HCT116 (cell line): ENCODE measurements around the gene TLK2. TPM values are rescaled to one million over a fixed set of nuclear protein-coding genes. Genes with fewer than 3 reads are reported as not detected.
"Not testable (repeated sequence)": the region's sequence is repeated elsewhere in the genome, so short reads cannot be mapped to it uniquely, and the experiment has no call there.

Experiments
- ATAC-seq: fragments of 200-7000 bp; cut with Tn5 transposase; 2 replicates; pipeline ENCODE4 v1.9.1; 2020; ENCODE audit warnings: mild to moderate bottlenecking, moderate library complexity
- BruUV-seq: library from RNA; stranded (reverse); fragments of 400-500 nt; replicated peaks from 2 replicates; lab custom pipeline; 2021; lab: Mats Ljungman, UMichigan
- CTCF ChIA-PET: fragments of 300-600 bp; sonication (Branson Sonifier 250); formaldehyde crosslinking; loops from one replicate; lab custom pipeline; 2021; ENCODE audit warnings: antibody characterized with exemption; lab: Charles Lee
- POLR2A ChIA-PET: fragments of 300-600, 350-600 bp; sonication (Branson Sonifier 250); formaldehyde crosslinking; loops from one replicate; lab custom pipeline; 2021; ENCODE audit warnings: antibody characterized with exemption; lab: Charles Lee
- RAD21 ChIA-PET, 2 experiments: fragments of 300-600 bp; sonication (Branson Sonifier 250); formaldehyde crosslinking; loops; one replicate each; lab custom pipeline; 2023; ENCODE audit warnings: low total read pairs in 2 of 2; ENCODE audit not compliant: uncharacterized antibody in 2 of 2, unreplicated experiment in 2 of 2, low non-redundant PET in 1 of 2; lab: Charles Lee
- DNase-seq: peaks from one replicate; pipeline ENCODE4 v3.0.0-alpha.2; 2010; ENCODE audit warnings: low read depth, low spot score
- H2AFZ ChIP-seq: fragments of 200-600 bp; shearing (Covaris generic), sonication (generic); 2 replicates; pipeline ENCODE4 v1.6.1; 2017; ENCODE audit warnings: low read depth, mixed run types, mixed read lengths, antibody characterized with exemption, low read length; ENCODE audit not compliant: poor library complexity, severe bottlenecking
- H3K27ac ChIP-seq: 2 replicates; pipeline ENCODE4 v1.5.1; 2012; ENCODE audit warnings: low read depth, low read length
- H3K27me3 ChIP-seq: fragments of 200-600 bp; sonication (generic); 2 replicates; pipeline ENCODE4 v1.6.1; 2016; ENCODE audit warnings: mixed run types, low read length, mixed read lengths; ENCODE audit not compliant: insufficient read depth
- H3K36me3 ChIP-seq, 2 experiments: fragments of 200-500 bp in 1 of 2; fragments of 200-600 bp in 1 of 2; sonication (Bioruptor generic) in 1 of 2; sonication (generic) in 1 of 2; 2 replicates each; pipeline versions ENCODE4 v1.5.1 to v1.6.1; 2014 to 2016; ENCODE audit warnings: low read length in 2 of 2, inconsistent platforms in 1 of 2, mixed read lengths in 1 of 2, mixed run types in 1 of 2; ENCODE audit not compliant: insufficient read depth in 2 of 2, control insufficient read depth in 1 of 2
- H3K4me1 ChIP-seq, 2 experiments: fragments of 200-600 bp in 1 of 2; sonication (generic) in 1 of 2; 2 replicates each; pipeline versions ENCODE4 v1.5.1 to v1.6.1; 2012 to 2017; ENCODE audit warnings: low read length in 2 of 2, inconsistent platforms in 1 of 2, mild to moderate bottlenecking in 1 of 2, mixed read lengths in 1 of 2, mixed run types in 1 of 2, moderate library complexity in 1 of 2; ENCODE audit not compliant: insufficient read depth in 2 of 2, control insufficient read depth in 1 of 2
- H3K4me2 ChIP-seq: fragments of 200-600 bp; sonication (generic); 2 replicates; pipeline ENCODE4 v1.6.1; 2017; ENCODE audit warnings: mixed run types, low read length, mixed read lengths
- H3K4me3 ChIP-seq, 2 experiments: fragments of 200-600 bp in 1 of 2; sonication (generic) in 1 of 2; replicated peaks in 1 of 2; 2 replicates each; pipeline ENCODE4 v1.5.1; 2011 to 2016; ENCODE audit warnings: low read length in 2 of 2, control low read depth in 1 of 2, low read depth in 1 of 2, mild to moderate bottlenecking in 1 of 2, mixed read lengths in 1 of 2, mixed run types in 1 of 2
- H3K79me2 ChIP-seq: fragments of 200-600 bp; sonication (generic); 2 replicates; pipeline ENCODE4 v1.6.1; 2017; ENCODE audit warnings: mild to moderate bottlenecking, mixed run types, low read length, moderate library complexity, mixed read lengths; ENCODE audit not compliant: insufficient read depth
- H3K9ac ChIP-seq: fragments of 200-600 bp; sonication (generic); 2 replicates; pipeline ENCODE4 v1.6.1; 2016; ENCODE audit warnings: low read length, mixed read lengths
- H3K9me2 ChIP-seq: fragments of 200-600 bp; sonication (generic), shearing (Covaris generic); 2 replicates; pipeline ENCODE4 v1.6.1; 2017; ENCODE audit warnings: mixed run types, mild to moderate bottlenecking, moderate library complexity; ENCODE audit not compliant: insufficient read depth
- H3K9me3 ChIP-seq, 2 experiments: fragments of 200-500 bp in 1 of 2; fragments of 200-600 bp in 1 of 2; sonication (Bioruptor generic) in 1 of 2; sonication (generic) in 1 of 2; 2 replicates each; pipeline ENCODE4 v1.6.1; 2014 to 2017; ENCODE audit warnings: low read length in 2 of 2, mixed read lengths in 2 of 2, inconsistent platforms in 1 of 2, low read depth in 1 of 2, mild to moderate bottlenecking in 1 of 2, mixed run types in 1 of 2, moderate library complexity in 1 of 2; ENCODE audit not compliant: control insufficient read depth in 1 of 2, insufficient read depth in 1 of 2
- H4K20me1 ChIP-seq: fragments of 200-600 bp; sonication (generic), shearing (Covaris generic); 2 replicates; pipeline ENCODE4 v1.6.1; 2017; ENCODE audit warnings: mixed run types, mild to moderate bottlenecking, moderate library complexity; ENCODE audit not compliant: insufficient read depth
- JUND ChIP-seq: IDR thresholded peaks from 2 replicates; pipeline ENCODE4 v1.6.1; 2012
- SP1 ChIP-seq: IDR thresholded peaks from 2 replicates; pipeline ENCODE4 v1.6.1; 2012; ENCODE audit warnings: low read depth
- intact Hi-C: fragments of 100-400 bp; cut with micrococcal nuclease; formaldehyde crosslinking; loops from 2 replicates; pipeline ENCODE4 v1.10.0; 2022
- total RNA-seq: library from RNA; stranded (reverse); gene quantifications from one replicate; pipeline ENCODE4 v1.2.1, GENCODE V29; 2021; ENCODE audit not compliant: unreplicated experiment
- TF ChIP-seq, protein P1 (sequence below): IDR thresholded peaks from 2 replicates; pipeline ENCODE4 v1.6.1; 2011; ENCODE audit warnings: mild to moderate bottlenecking, low read length, moderate library complexity; ENCODE audit not compliant: insufficient replicate concordance; ENCODE audit errors: extremely low read depth

The TLK2 gene
- total RNA-seq, 1 experiment from 2014 or later: 56.6 TPM

- TF ChIP-seq, protein P1, sequence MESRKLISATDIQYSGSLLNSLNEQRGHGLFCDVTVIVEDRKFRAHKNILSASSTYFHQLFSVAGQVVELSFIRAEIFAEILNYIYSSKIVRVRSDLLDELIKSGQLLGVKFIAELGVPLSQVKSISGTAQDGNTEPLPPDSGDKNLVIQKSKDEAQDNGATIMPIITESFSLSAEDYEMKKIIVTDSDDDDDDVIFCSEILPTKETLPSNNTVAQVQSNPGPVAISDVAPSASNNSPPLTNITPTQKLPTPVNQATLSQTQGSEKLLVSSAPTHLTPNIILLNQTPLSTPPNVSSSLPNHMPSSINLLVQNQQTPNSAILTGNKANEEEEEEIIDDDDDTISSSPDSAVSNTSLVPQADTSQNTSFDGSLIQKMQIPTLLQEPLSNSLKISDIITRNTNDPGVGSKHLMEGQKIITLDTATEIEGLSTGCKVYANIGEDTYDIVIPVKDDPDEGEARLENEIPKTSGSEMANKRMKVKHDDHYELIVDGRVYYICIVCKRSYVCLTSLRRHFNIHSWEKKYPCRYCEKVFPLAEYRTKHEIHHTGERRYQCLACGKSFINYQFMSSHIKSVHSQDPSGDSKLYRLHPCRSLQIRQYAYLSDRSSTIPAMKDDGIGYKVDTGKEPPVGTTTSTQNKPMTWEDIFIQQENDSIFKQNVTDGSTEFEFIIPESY: no peak
- TF ChIP-seq JUND: no peak
- TF ChIP-seq SP1: no peak
- Histone ChIP-seq H3K9me2 (no peaks in the 10 kb centered on the region), H4K20me1 (no peaks in the 10 kb centered on the region), H3K4me3 (no peak overlapping the region), H3K9ac (no peak overlapping the region), H3K4me1 (no peaks in the 10 kb centered on the region), H3K27me3 (no peaks in the 10 kb centered on the region), H3K27ac (no peak overlapping the region), H3K4me2 (no peak overlapping the region), H3K79me2 (no peaks in the 10 kb centered on the region), H3K36me3 (peaks cover 44 to 46% of the 10 kb centered on the region in 2 experiments), H3K9me3 (no peaks in the 10 kb centered on the region), H2AFZ (no peak overlapping the region)
- ATAC-seq (no peak), DNase-seq (no peak)
- RAD21 ChIA-PET: interaction anchor here in 1 of 2 experiments (0.6 kb wide), 1 partner anchor 860 kb away, joined by 3 read pairs; no protein-coding TSS in a partner anchor
- CTCF ChIA-PET: no interaction called here
- no TSS peak for BruUV-seq
- POLR2A ChIA-PET: no interaction called here
- intact Hi-C loops: no loop called here
These were observed 34.6 kb upstream of the TLK2 start for GRCh38 chr17:62444063-62444462.

GRCh38 chr17:62445791-62446190 is 32.8 kb upstream of the TLK2 start:
- BruUV-seq, H4K20me1 ChIP-seq, POLR2A ChIA-PET, CTCF ChIA-PET, H3K9me2 ChIP-seq, H3K27ac ChIP-seq, intact Hi-C loops, ATAC-seq, H3K27me3 ChIP-seq, H3K9ac ChIP-seq, H3K79me2 ChIP-seq, DNase-seq, H2AFZ ChIP-seq, H3K4me1 ChIP-seq, H3K4me2 ChIP-seq, H3K4me3 ChIP-seq, H3K9me3 ChIP-seq, RAD21 ChIA-PET: not testable (repeated sequence)
- peaks cover 38 to 42% of the 10 kb centered on the region in 2 experiments for H3K36me3 ChIP-seq

- RAD21 ChIA-PET, H3K27ac ChIP-seq, H2AFZ ChIP-seq, H3K4me3 ChIP-seq, H3K4me1 ChIP-seq, H3K9me3 ChIP-seq, H3K9ac ChIP-seq, intact Hi-C loops, ATAC-seq, H3K79me2 ChIP-seq, POLR2A ChIA-PET, H4K20me1 ChIP-seq, DNase-seq, BruUV-seq, H3K9me2 ChIP-seq, H3K4me2 ChIP-seq, CTCF ChIA-PET, H3K27me3 ChIP-seq: not testable (repeated sequence)
- H3K36me3 ChIP-seq: peaks cover 13 to 15% of the 10 kb centered on the region in 2 experiments; a peak in 3 of 4 replicates
These were observed 26.4 kb upstream of the TLK2 start for GRCh38 chr17:62452195-62452594.

DNA sequence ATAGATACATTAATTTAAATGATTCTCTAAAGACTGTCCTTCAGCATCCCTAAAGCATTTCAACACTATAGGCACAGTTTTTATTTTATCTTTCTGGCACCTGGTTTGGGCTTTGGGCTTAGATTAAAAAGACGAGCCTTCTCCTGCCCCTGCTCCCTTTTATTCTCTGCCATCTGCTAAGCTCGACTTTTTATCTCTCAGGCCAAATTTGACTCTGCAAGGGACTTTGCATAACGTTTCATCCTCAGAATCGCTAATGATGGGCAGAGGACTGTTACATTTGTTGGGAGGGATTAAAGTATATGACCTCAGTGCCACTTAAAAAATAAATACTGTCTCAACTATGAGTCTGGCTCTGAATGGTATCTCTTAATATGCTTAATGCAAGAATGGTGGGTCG is 25.6 kb upstream of the TLK2 start:
- DNase-seq, H3K36me3 ChIP-seq, H3K27me3 ChIP-seq, H3K4me2 ChIP-seq, H3K9me3 ChIP-seq, RAD21 ChIA-PET, intact Hi-C loops, H4K20me1 ChIP-seq, ATAC-seq, H3K4me3 ChIP-seq, CTCF ChIA-PET, H3K79me2 ChIP-seq, H3K9me2 ChIP-seq, H2AFZ ChIP-seq, POLR2A ChIA-PET, H3K27ac ChIP-seq, BruUV-seq, H3K9ac ChIP-seq, H3K4me1 ChIP-seq: not testable (repeated sequence)
